H1 (cell line): ENCODE measurements around the gene SERINC5. TPM values are rescaled to one million over a fixed set of nuclear protein-coding genes. Genes with fewer than 3 reads are reported as not detected.

ENCODE experiments used
- CBX8 ChIP-seq: fragments of 300-800, 300-1000 bp; sonication (generic); IDR thresholded peaks from 2 replicates; pipeline ENCODE4 v1.7.1; 2016; ENCODE audit warnings: low read depth, low read length, borderline replicate concordance
- CHD7 ChIP-seq: fragments of 300-600 bp; sonication (generic); IDR thresholded peaks from 2 replicates; pipeline ENCODE4 v1.7.1; 2012; ENCODE audit warnings: low read length, moderate library complexity, mild to moderate bottlenecking, inconsistent platforms; ENCODE audit not compliant: insufficient replicate concordance
- EP300 ChIP-seq, 2 experiments: IDR thresholded peaks; 1 replicate in 1 of 2; 2 replicates in 1 of 2; pipeline ENCODE4 v1.6.1; 2011 to 2012; ENCODE audit warnings: low read depth in 2 of 2, low read length in 2 of 2, mild to moderate bottlenecking in 2 of 2, borderline replicate concordance in 1 of 2, inconsistent platforms in 1 of 2, moderate library complexity in 1 of 2
- MAFK ChIP-seq: IDR thresholded peaks from 2 replicates; pipeline ENCODE4 v1.6.1; 2012; ENCODE audit warnings: low read depth, mild to moderate bottlenecking, improper control_type of control experiment, low read length
- RBBP5 ChIP-seq: IDR thresholded peaks from 2 replicates; pipeline ENCODE4 v1.7.1; 2012; ENCODE audit warnings: low read depth, mild to moderate bottlenecking, inconsistent platforms, low read length, moderate library complexity, borderline replicate concordance
- RFX5 ChIP-seq: IDR thresholded peaks from 2 replicates; pipeline ENCODE4 v1.6.1; 2011; ENCODE audit warnings: low read depth, low read length, improper control_type of control experiment, borderline replicate concordance
- ZNF274 ChIP-seq: IDR thresholded peaks from 2 replicates; pipeline ENCODE4 v1.7.0; 2012; ENCODE audit warnings: low read length, borderline replicate concordance; ENCODE audit errors: extremely low read depth
- polyA plus RNA-seq, 7 experiments: library from polyadenylated mRNA; depleted of rRNA in 3 of 7; stranded (reverse) in 5 of 7; unstranded in 2 of 7; fragments of >200 nt in 5 of 7; fragments of 200-250 nt in 2 of 7; gene quantifications; 1 replicate in 5 of 7; 2 replicates in 1 of 7; 4 replicates in 1 of 7; pipeline versions ENCODE4 v1.2.1 to v1.2.3, GENCODE V29; 2011 to 2013; ENCODE audit warnings: missing spikeins in 2 of 7, mixed read lengths in 2 of 7
- total RNA-seq: library from RNA; stranded (reverse); fragmentation: NEBNext Ultra II Directional; extraction: Animal tissue kit (Norgen Biotek cat#: 25700); gene quantifications from 2 replicates; pipeline ENCODE4 v1.2.1, GENCODE V29; 2021
- TF ChIP-seq, protein P1 (sequence below), 3 experiments: IDR thresholded peaks; 1 replicate in 2 of 3; 2 replicates in 1 of 3; pipeline versions ENCODE4 v1.5.1 to v1.6.1; 2011; ENCODE audit warnings: low read length in 3 of 3, mild to moderate bottlenecking in 3 of 3, inconsistent platforms in 2 of 3, low read depth in 1 of 3, moderate library complexity in 1 of 3; ENCODE audit not compliant: insufficient read depth in 1 of 3; ENCODE audit errors: control extremely low read depth in 1 of 3

The SERINC5 gene
- total and polyA plus RNA-seq, 2 of the 8 experiments (the other 6 are each of a cell fraction or from before 2014, with no cell fraction given), result 32.2 to 149 TPM

- TF ChIP-seq EP300 (IDR thresholded peaks at IDR 0.05; ENCODE audit: borderline replicate concordance in 1 of 2, low read depth in 2 of 2, low read length in 2 of 2) (no peak), ZNF274 (no peak), RBBP5 (no peak), RFX5 (no peak), CBX8 (no peak), CHD7 (no peak), MAFK (no peak)
- TF ChIP-seq, protein P1, sequence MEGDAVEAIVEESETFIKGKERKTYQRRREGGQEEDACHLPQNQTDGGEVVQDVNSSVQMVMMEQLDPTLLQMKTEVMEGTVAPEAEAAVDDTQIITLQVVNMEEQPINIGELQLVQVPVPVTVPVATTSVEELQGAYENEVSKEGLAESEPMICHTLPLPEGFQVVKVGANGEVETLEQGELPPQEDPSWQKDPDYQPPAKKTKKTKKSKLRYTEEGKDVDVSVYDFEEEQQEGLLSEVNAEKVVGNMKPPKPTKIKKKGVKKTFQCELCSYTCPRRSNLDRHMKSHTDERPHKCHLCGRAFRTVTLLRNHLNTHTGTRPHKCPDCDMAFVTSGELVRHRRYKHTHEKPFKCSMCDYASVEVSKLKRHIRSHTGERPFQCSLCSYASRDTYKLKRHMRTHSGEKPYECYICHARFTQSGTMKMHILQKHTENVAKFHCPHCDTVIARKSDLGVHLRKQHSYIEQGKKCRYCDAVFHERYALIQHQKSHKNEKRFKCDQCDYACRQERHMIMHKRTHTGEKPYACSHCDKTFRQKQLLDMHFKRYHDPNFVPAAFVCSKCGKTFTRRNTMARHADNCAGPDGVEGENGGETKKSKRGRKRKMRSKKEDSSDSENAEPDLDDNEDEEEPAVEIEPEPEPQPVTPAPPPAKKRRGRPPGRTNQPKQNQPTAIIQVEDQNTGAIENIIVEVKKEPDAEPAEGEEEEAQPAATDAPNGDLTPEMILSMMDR (IDR thresholded peaks at IDR 0.05; ENCODE audit: control extremely low read depth in 1 of 3, insufficient read depth in 1 of 3, low read depth in 1 of 3, low read length in 3 of 3), result no peak
Observed at GRCh38 chr5:80069918-80070318, 185.9 kb downstream of the SERINC5 start (continued).
